ENCODE results near the gene DOK4.

DOK4 gene

DNA sequence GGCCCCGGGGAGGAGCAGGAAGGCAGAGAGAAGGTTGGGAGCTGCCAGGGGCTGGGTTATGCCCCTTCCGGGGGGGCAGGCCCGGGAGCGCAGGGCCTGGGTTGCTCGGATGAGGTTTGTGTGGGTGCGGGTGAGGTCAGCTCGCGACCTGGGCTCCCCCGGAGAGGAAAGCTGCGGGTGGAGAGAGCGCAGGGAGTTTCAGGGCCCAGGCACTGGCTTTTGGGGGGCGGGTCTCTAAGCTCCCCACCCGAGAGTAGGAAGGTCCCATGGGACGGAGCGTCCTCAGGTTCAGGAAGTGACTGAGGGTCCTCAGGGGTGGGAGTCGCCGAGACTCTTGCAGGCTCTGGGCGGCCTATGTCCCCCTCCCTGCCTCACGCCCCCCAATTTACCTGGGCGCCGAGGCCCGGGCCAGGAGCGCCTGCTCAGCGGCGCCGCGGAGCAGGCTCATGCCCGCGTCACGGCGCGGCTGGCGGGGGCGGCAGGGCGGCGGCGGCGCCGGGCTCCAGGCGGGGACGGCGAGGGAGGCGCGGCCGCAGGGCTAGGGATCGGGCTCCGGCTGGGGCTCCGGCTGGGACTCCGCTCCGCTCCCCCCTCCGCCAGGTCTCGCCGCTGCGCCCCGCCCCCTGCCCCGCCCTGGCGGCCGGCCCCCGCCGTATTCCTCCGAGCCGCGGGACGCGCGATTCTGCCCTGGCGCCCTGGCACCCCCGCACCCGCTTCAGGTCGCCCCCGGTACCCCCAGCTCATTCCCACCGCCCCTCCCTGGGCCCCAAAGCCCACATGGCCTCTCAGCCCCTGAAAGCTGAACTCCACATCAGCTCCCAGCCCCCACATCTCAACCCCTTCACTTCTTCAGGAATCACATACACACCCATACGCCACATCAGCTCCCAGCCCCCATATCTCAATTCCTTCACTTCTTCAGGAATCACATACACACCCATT, at the start of gene DOK4:
DOK4 (minus strand) TSS at position 578 of the 942 bp plus-strand sequence. CDS start 6,986 bp downstream, outside the sequence.
- DNase-seq = peak; percentile 44

DNA sequence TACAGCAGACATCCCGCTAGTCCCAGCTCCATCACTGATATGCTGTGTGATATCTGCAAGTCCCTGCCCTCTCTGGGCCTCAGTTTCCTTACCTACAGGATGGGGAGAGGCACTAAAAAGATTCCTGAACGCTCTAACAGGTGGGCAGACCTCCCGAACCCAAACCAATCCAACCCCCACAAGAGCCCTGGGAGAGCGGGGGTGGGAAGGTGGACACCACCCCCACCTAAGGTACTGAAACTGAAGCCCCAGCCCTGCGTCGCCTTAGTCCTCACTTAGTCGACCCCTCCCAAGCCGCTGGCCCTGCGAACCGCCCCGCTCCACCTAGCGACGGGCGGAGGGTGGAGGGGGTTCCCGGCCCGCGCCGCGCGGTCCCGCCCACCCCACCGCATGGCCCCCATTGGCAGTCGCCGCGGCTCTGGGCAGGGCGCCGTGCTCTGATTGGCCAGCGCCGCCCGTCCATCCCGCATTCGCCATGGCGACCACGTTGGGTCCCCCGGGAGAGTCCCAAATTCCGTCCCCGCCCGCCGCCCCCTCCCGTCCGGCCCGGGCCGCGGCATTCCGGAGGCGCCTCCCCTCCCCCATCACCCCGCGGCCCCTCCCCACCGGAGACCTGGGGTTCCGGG, 49.5 kb upstream of the DOK4 start:
- DNase-seq = peak; percentile 72

DNA sequence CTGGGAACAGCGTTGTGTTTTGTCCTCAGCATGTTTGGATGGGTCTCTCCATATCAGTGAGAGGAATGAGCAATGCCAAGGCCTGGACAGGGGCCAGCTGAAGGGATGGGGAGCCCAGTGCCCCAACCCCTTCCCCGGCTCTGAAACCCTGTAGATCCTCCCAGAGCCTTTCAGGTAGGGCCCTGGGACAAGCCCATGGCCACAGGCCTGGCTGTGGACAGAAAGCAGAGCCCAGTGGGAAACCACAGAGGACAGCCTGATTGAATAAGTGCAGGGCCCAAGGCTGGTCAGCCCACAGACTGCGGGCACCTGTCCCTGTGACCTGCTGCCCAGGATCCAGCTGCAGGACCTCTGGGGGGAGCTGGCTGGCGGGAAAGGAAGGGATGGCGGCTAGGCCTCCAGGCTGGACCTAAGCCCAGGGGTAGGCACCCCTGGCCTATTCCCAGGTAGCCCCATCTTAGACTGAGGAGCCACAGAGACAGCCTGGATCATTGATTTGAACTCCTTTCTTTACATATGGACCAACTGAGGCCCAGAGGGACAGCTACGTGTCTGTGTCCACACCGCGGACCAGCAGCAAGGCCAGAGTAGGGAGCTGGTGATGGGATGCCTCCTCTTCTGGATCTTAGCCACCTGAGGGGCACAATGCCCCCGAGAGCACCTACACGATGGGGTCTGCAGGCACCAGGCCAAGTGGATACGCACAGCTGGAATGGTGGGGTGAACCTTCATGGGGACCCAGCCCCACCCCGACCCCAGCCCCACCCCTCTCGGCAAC, 48.8 kb upstream of the DOK4 start:
- no peak for DNase-seq

DNA sequence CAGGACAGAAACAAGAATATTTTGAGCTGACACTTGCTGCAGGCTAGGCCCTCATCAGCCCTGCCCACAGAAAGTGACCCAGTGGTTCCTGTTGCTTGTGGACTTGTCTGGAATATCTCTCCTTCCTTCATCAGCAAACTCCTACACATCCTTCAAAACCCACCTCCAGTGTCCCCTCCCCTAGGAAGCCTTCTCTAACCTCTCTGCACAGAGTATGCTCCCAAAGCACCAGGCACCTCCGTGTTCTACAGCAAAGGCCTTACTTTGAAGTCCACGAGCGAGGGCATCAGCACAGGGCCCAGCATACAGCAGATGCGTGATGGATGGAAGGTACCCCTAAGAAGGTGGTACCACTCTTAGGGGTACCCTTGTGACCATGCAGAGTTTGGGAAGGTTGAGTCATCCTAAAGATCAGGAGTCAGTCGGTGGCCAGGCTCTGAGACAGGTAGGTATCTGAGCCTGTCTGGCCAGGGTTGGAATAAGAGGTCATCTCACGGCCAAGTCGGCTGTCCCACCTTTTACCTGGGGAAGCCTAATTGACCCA, 48.1 kb upstream of the DOK4 start:
- no peak for DNase-seq

DNA sequence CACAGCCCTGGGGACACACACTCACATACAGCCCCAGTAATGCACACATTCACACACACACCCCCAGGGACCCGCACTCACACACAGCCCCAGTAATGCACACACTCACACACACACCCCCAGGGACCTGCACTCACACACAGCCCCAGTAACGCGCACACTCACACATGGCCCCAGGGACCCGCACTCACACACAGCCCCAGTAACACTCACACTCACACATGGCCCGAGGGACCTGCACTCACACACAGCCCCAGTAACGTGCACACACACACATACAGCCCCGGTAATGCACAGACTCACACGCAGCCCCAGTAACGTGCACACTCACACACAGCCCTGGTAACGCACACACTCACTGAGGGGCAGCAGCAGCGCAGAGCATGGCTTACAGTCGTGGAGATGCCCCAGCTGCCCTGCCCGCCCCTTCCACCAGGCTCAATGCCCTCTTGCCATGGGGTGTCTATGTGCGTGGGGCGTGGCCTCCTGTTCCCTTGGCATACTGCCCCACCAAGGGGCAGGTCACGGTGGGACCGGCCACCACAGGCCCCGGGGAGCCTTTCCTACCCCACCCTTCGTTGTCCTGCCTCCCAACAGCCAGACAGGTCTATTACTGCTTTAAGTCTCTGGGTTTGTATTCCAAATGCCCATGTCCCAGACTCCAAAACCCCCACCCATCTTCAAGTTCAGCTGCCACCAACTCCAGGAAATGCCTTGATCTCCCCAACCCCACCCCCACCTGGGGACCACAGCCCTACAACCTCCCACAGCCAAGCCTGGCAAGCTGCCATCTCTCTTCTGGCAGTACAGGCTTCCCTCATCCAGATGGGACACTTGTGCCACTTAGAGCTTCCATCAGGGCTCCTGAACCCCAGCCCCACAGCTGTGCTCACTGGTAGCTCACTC, 47.4 kb upstream of the DOK4 start:
- DNase-seq = no peak

DNA sequence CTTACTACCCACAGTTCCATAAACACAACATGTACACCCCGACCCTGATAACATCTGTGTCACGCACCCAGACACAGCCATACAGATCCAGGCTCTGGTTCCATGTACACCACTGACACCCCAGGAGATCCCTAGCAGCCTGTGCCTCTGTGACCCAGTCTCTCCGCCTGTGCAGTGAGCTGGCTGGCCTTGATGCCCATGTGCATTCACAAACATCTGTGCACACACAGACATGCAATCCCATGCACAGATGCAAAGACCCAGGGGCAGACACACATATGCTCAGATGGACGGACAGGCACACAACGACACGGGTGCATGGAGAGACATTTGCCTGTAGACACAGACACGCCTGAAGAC, 46.0 kb upstream of the DOK4 start:
- DNase-seq = no peak

DNA sequence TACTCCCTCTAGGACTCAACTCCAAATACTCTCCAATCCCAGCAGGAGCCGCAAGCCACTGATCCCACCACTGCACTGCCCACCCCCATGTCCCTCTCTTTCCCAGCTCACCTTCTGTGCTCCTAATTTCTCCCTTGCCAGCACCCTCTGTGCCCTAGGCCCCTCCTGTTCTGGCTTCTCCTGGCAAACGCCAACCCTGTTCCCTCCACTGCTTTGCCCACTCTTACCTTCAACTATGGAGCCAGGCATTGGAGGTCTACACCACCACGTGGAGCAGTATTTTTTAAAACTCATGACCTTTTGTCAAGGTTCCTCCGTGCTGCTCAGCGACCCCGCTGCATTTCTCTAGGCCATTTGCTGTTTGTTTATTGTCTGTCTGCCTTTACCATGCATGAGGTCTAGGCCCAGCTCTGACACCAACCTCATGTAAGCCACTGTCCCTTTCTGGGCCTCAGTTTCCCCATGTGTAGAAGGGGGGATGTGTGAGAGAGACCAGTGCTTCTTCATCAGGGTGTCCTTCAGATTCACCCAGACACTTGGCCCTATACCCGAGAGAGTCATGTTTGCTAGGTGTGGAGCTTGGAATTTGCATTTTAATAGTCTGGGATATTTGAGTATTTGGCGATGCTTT, 45.5 kb upstream of the DOK4 start:
- DNase-seq = no peak

DNA sequence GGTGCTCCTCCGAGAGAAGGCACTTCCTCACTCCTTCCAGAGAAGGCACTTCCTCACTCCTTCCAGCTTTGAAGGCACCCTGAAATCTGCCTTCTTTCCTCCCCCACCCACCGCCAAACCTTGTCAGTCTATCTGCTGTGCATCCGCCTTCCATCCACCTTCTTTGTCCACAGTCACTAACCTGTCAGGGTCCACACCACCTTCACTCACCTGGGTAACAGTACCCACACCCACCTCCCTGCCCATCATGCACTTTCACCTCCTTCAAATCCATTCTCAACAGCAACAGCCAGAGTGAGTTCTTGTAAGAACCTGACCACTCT, 44.9 kb upstream of the DOK4 start:
- DNase-seq = no peak

DNA sequence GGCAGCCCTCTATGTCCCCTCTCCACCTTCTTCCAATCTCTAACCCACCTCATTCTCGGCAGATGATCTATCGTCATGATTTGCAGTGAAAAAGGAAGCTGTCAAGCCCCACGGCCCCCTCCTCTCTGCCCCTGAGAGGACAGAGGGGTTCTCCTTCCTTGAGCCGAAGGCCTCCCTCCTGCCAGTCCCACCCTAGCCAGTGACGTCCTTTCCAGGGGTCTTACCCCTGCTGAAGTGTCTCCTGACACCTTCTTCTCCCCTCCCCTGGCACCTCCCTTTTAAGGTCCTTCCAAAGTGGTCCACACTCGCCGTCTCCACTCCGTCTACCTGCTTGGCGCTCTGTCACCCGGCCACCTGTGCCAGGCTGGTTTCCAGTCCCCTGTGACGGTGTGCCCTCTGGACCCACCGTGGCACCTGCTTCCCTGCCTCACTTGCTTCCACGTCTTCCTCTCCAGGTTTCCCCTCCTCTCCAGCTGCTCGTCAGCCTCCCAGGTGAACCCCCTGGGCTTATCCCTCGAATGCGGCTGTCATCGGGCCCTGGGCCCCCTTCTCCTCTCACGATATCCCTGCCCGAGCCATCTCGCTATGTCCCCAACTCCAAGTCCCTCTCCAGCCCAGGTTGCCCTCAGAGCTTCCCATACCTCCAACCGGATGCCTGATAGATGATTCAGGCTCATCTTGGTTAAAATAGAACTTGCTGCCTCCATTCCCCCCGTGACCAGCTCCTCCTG, 44.4 kb upstream of the DOK4 start:
- DNase-seq = no peak

DNA sequence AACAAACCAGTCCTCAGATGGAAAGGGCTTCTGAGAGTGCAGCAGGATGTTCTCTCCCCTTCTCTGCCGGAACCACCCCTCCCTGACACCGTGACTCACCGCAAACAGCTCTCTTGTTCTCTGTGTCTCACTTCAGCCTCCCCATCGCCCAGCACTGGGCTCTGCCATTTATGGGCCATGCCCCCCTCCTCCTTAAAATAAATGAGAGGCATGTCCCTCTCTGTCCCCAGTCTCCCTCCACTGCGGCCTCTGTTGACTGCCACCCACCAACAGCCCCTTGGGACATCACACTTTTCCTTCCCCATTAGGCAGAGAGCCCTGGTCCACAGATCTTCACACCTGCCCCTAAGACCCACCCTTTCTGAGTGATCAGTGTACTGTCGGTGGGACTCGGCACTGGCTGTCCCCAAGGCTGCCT, 43.8 kb upstream of the DOK4 start:
- no peak for DNase-seq

DNA sequence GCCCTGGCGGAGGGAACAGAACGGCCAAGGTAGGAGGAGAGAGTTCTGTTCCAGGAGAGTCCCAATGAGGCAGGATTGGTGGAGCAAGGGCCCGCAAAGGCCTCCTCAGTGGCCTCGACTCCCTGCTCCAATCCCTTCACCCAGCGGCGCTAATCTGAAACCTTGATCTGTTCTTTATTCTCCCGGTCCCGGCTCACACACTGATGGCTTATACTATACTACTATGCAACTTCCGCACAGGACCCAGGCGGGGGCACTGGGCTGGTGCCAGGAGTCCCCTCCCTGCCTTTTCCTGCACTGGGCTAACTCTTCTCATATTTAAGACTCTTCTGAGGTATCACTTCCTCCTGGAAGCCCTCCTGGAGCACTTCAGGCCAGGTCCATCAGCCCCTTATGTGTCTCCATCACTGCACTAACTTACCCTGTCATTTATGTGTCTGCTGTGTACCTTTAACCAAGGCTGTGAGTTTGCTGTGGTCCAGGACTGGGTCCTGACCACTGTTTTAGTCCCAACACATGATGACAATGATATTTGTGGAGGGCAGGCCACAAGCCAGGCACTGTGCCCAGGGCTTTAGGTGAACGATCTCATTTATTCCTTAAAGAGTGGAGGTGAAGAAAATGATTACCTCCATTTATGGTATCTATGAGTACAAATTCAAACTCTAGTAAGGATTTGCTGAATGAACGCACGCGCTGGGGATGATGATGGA, 43.3 kb upstream of the DOK4 start:
- no peak for DNase-seq

DNA sequence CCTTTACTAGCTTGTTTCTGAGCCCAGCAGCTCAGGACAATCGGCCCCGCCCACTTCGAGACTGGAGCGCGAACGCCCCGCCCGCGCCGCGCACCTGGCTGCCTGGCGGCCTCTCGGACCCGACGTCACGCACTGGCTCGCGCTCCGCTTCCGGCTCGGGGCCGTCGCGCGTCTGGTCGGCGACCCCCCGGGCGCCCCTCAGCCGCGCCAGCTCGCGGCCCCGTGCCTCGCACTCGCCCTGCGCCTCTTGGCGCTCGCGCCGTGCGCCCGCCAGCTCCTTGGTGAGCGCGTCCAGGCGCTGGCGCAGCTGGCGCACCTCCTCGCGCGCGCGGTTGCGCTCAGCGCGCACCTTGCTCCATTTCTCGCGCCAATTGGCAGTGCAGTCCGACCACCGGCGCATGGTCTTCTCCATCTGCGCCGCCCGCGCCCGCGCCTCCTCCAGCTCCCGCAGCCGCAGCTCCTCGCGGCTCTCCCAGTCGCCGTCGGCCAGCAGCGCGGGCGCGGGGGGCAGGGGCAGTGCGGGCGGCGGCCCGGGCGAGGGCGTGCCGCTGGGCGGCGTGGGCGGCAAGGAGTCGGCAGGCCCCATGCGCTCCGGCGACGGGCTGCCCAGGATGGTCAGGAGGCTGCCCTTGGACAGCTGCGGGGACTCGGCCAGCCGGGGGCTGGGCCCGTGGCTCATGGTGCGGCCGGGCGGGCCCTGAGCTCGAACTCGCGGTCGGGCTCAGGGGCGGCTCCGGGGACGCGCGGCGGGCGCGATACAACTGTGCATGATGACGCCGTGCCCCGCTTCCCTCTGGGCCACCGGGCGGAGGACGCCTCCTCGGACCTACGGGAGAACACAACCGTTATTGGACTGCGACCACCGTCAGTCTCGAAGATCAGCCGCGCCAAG, 42.5 kb upstream of the DOK4 start:
- no peak for DNase-seq

DNA sequence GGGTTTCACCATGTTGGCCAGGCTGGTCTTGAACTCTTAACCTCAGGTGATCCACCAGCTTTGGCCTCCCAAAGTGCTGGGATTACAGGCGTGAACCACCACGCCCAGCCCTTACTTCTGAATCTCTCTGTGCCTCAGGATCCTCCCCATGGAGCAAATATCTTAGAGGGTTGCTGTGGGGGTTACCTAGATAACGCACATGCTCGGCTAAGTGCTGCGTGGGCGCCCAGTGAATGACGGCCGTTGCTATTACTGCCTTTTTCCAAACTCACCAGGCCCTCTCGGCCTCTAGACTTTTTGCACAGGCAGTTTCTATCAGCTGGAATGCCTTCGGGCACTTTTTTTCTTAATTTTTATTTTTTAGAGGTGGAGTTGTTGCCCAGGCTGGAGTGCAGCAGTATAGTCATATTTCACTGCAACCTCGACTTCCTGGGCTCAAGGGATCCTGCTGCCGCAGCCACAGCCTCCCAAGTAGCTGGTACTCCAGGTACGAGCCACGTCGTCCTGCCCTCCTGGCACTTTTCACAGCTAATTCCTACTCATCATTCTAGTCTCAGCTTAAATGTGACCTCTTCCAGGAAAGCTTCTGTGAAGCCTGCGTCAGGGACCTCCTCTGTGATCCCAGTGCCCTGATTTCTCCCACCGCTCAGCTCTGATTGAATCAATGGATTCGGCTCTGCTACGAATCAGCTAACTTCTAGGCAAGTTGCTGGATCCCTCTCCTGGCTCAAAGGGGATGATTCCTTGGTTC, 41.5 kb upstream of the DOK4 start:
- no peak for DNase-seq

DNA sequence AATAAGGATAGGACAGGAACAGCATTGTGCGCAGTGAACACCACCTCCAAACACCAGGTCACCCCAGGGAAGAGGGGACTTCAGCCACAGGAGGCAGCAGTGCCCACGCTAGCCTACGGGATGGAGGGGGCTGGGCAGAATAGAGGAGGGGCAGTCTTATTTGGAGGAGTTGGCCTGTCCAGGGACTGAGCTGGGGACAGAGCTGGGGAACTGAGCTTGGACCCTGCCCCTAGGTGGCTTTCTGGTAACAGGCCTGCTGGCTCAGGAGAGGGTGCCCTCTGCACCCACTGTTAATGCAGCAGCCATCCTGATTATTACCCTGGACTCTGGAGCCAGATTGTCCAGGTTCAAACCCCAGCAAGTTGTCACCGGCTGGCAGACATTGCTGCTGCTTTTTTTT, 40.7 kb upstream of the DOK4 start:
- no peak for DNase-seq

DNA sequence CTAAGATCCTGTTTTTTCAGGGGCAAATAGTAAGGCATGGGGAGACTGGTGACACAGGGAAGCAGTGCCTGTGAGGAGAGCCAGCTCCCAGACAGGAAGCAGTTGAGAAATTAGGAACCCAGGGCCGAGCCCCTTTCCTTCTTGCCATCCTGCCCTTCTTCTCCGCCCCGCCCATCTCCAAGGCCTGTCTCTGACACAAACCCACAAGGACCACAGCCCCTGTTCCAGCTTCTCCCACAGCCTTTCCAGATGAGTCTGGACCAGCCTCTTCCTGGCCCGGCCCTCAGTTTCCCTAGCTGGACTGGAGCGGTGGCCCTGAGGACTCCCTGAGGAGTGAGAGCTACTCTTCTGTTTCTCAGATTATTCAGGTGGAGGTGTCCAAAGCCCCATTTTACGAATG, 40.2 kb upstream of the DOK4 start:
- no peak for DNase-seq

DNA sequence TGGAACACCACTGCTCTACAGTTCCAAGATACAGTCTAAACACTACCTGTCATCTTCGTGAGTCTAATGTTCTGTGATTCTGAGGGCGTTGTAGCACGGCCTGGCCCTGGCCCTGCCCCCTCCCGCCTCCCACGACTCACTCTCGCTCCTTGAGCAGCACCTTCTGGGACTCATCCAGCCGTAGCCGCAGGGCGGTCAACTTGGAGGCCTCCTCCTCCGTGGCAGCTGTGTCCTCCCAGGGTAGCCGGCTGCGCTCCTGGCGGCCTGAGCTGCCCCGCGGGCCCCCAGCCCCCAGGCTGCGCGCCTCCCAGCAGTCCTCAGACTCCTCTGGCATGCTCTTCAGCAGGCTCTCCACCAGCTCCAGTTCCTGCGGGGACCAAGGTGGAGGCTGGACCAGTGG, 39.5 kb upstream of the DOK4 start:
- DNase-seq = no peak

DNA sequence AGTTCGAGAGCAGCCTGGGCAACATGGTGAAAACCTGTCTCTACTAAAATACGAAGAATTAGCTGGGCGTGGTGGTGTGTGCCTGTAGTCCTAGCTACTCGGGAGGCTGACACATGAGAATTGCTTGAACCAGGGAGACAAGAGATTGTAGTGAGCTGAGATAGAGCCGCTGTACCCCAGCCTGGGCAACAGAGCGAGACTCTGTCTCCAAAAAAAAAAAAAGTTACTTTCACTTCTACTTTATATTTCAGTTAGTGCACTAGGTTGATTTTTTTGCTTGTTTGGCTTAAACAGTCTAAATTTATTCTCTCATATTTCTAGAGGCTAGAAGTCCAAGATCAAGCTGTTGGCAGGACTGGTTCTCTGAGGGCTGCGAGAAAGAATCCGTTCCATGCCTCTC, 36.7 kb upstream of the DOK4 start:
- no peak for DNase-seq

DNA sequence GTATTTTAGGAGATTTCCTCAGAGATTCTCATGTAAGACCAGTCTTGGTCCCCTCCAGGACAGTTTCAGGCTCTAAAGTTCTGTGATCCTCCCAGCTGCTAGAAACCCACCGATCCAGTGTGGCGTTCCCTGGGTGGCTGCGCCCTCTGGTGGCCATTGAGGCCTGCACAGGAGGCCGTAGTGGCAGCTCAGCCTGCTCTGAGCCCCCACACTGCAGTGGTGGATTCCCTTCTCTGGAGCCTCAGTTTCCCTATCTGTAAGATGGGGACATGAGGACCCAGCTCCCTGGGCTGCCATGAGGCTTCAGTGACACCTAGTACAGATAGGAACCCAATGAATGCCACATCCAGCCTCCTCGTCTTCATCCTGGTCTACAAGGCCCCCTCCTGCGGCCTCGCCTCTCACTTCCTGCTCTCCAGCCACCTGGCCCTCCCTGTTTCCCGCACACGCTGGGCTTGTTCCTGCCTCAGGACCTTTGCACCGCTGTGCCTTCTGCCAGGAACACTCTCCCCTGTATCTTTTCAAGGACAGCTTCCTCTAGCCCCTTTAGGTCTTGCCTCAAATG, 33.6 kb upstream of the DOK4 start:
- peak; percentile 65 for DNase-seq

Data from NCI-H345 (cell line).